ENCODE measurements around the gene FCRL5.
"Not testable (repeated sequence)": the region's sequence is repeated elsewhere in the genome, so short reads cannot be mapped to it uniquely, and the experiment has no call there.

Gene FCRL5

GRCh38 chr1:157551694-157552693, at the start of gene FCRL5:
TSS of gene FCRL5 (minus strand) at chr1:157552515. CDS start at chr1:157552362, 153 bp downstream.
- no peak for DNase-seq

DNA sequence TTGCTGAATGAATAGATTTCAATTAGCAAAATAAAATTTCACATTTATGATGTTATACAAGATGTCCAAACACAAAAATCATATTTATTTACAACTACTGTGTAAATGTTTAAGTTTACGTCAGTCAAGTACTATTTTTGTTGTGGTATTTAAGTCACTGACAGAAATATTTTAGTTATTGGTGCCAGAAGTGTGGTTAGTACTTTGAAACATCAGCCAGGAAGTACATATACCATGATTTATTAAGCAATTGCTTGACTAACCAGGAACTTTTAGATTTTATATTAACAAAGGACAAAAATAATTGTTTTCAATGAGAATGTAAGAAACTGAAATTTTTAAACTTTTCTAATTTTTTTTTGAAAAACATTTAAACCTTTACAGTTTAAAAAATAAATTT, 47.9 kb upstream of the FCRL5 start:
- no peak for DNase-seq

GRCh38 chr1:157597959-157598667, 45.8 kb upstream of the FCRL5 start, which contains the start of gene FCRL4:
TSS of gene FCRL4 (minus strand) at chr1:157598085. CDS start at chr1:157597944, 141 bp downstream.
- DNase-seq, result no peak

DNA sequence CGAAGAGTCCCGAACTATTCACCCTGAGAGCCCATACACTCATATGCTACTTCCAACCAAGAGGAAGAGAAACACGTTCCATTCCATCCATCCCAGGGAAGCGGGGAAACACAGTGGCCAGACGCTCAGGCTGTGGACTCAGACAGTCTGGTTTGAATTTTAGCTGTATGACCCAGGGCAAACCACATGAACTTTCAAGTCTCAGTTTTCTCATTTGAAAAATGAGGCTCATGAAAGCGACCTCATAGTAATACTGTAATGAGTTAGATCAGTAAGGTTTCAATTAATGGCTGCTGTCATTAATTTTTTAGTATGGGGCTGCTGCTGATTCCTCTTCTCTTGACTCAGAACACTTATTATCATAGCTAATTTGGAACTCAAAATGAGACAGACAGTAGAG, 44.1 kb upstream of the FCRL5 start:
- no peak for DNase-seq

- DNase-seq, result no peak
Measured at GRCh38 chr1:157595356-157595755, 43.0 kb upstream of the FCRL5 start.

GRCh38 chr1:157585984-157586383, 33.7 kb upstream of the FCRL5 start:
- no peak for DNase-seq

- no peak for DNase-seq
Measured at GRCh38 chr1:157584503-157584902, 32.2 kb upstream of the FCRL5 start.

DNA sequence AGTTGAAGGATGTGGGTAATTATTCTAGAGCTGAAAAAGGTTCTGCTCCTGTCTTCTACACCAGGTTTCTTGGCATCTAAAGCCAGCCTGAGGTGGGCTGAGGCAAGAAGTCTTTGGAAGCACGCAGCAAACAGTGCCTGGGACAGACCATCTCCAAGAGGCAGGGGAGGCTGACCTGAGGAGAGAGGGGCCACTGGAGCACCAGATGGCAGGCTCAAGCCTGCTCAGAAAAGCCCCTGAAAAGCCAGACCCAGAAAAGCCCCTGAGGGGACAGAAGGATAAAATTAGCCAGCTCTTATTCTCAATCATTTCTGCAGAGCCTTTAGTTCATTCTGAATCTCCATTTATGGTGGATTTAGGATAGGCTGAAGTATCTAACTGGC, 28.5 kb upstream of the FCRL5 start:
- no peak for DNase-seq

DNA sequence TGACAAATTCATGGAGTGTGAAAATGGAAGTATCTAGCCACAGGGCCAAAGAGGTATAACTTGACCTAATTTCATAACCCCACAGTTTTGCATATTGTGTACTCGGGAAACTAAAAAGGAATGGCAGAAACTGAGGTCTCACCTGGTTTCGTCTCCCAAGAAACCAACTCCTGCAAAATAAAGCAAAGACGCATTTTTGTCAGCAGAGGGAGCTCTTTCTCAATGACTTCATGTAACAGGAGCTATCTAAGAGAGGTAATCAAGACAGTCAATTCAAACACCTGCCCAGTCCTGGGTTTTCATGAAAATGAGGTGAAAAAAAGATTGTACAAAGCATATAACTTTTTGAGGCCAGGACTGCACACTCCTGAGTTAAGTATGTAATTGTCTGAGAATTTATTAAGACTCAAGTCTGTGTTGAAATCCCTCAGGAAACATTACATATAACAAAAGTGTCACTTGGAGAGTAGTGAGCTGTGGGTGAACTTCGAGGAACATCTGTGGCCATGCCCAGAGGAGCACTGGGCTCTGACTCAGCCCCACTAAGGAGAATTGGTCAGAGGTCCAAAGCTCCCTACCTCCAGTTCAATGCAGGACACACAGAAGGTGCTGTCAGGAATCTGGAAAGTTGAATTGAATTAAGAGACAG, 28.0 kb upstream of the FCRL5 start:
- DNase-seq, result no peak

- DNase-seq, result no peak
Measured at GRCh38 chr1:157577420-157577819, 25.1 kb upstream of the FCRL5 start.

GRCh38 chr1:157575744-157576143, 23.4 kb upstream of the FCRL5 start:
- no peak for DNase-seq

- no peak for DNase-seq
Measured at GRCh38 chr1:157574836-157575235, 22.5 kb upstream of the FCRL5 start.

GRCh38 chr1:157566484-157567300, 14.4 kb upstream of the FCRL5 start:
- no peak for DNase-seq

- DNase-seq, result no peak
Measured at GRCh38 chr1:157562515-157562914, 10.2 kb upstream of the FCRL5 start.

DNA sequence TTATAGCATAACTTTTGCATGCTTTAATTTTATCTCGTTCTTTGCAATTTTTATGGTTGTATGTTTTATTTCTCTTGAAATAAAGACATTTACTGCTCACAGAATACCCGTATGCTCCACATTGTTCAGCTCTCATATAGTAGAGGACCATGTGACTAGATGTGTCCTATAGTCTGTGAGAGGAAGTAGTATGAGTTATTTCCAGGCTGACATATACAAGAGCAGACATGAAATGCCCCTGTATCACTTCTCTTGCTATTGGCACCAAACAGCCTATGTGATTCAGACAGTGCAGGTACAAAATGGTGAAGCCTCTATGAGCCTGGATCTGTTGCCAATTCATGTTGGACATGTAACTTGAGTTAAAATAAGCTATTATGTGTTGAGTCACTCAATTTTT, 5.8 kb upstream of the FCRL5 start:
- no peak for DNase-seq

- not testable (repeated sequence) for DNase-seq
Measured at GRCh38 chr1:157548081-157548480, 4.2 kb downstream of the FCRL5 start.

DNA sequence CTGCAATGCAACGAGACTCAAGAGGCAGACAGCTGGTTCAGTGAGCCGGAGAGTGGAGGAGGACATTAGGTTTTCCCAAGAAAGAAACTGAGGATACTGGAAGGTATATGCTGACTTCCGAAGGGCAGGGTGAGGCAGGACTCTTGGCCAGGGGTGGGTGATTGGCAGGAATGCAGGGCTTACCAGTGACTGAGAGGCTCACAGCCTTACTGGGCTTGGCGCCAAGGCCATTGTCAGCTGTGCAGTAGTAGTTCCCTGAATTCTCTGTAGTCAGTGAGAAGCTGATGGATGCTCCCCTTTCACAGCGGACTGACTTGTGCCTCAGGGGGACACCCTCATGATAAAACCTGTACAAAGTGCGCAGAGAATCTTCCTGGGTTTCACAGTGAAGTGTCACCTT, 9.6 kb downstream of the FCRL5 start:
- no peak for DNase-seq

- no peak for DNase-seq
Measured at GRCh38 chr1:157540852-157541251, 11.5 kb downstream of the FCRL5 start.

GRCh38 chr1:157540160-157540748, 12.1 kb downstream of the FCRL5 start:
- DNase-seq, result no peak

GRCh38 chr1:157539568-157539967, 12.7 kb downstream of the FCRL5 start:
- DNase-seq, result no peak

GRCh38 chr1:157532569-157532968, 19.7 kb downstream of the FCRL5 start:
- no peak for DNase-seq
